Endothelial cell of umbilical vein (primary cell): ENCODE measurements around the gene FOXA1. TPM values are rescaled to one million over a fixed set of nuclear protein-coding genes. Genes with fewer than 3 reads are reported as not detected.

ENCODE experiments used
- BruUV-seq: library from RNA; stranded (reverse); fragments of 400-500 nt; replicated peaks from 2 replicates; lab custom pipeline; 2021; lab: Mats Ljungman, UMichigan
- CTCF ChIA-PET: fragments of 300-600, 350-600 bp; sonication (Branson Sonifier 250); formaldehyde crosslinking; loops from one replicate; lab custom pipeline; 2021; ENCODE audit warnings: antibody characterized with exemption, inconsistent platforms; lab: Charles Lee
- POLR2A ChIA-PET: fragments of 300-600, 350-600 bp; sonication (Branson Sonifier 250); formaldehyde crosslinking; loops from one replicate; lab custom pipeline; 2021; ENCODE audit warnings: antibody characterized with exemption, inconsistent platforms; lab: Charles Lee
- DNase-seq: peaks from one replicate; pipeline ENCODE4 v3.0.0-alpha.2; 2011; ENCODE audit warnings: low read depth, low spot score
- FAIRE-seq: peaks from 2 replicates; lab custom pipeline; 2011; peaks lifted over from hg19 to GRCh38; lab: Jason Lieb, UNC
- H2AFZ ChIP-seq: 2 replicates; pipeline ENCODE4 v1.6.0; 2012; ENCODE audit warnings: low read depth, low read length, control low read depth, inconsistent platforms
- H3K27ac ChIP-seq: 2 replicates; pipeline ENCODE4 v1.5.1; 2011; ENCODE audit warnings: low read depth, mild to moderate bottlenecking, control low read depth, low read length, moderate library complexity; ENCODE audit not compliant: insufficient read depth
- H3K27me3 ChIP-seq, 2 experiments: 2 replicates each; pipeline versions ENCODE4 v1.6.0 to v1.6.1; 2011; ENCODE audit warnings: low read length in 2 of 2, mixed read lengths in 1 of 2; ENCODE audit not compliant: control insufficient read depth in 2 of 2, insufficient read depth in 2 of 2
- H3K36me3 ChIP-seq, 2 experiments: 2 replicates in 1 of 2; 3 replicates in 1 of 2; pipeline ENCODE4 v1.5.1; 2011; ENCODE audit warnings: low read length in 2 of 2, mild to moderate bottlenecking in 1 of 2, moderate library complexity in 1 of 2; ENCODE audit not compliant: control insufficient read depth in 2 of 2, insufficient read depth in 2 of 2; ENCODE audit errors: extremely low read depth in 1 of 2
- H3K4me1 ChIP-seq: 3 replicates; pipeline ENCODE4 v1.5.1; 2011; ENCODE audit warnings: mild to moderate bottlenecking, low read length; ENCODE audit not compliant: control insufficient read depth, insufficient read depth; ENCODE audit errors: extremely low read depth
- H3K4me2 ChIP-seq: 2 replicates; pipeline ENCODE4 v1.6.1; 2011; ENCODE audit warnings: low read length, control low read depth, mixed read lengths; ENCODE audit not compliant: insufficient read depth
- H3K4me3 ChIP-seq, 3 experiments: fragments of 200-600 bp in 1 of 3; sonication (generic), shearing (Covaris generic) in 1 of 3; replicated peaks in 1 of 3; 2 replicates each; pipeline ENCODE4 v1.5.1; 2011 to 2016; ENCODE audit warnings: control low read depth in 3 of 3, low read length in 3 of 3, mild to moderate bottlenecking in 2 of 3, inconsistent platforms in 1 of 3, low read depth in 1 of 3, moderate library complexity in 1 of 3; ENCODE audit not compliant: insufficient read depth in 1 of 3
- H3K79me2 ChIP-seq: 2 replicates; pipeline ENCODE4 v1.6.0; 2012; ENCODE audit warnings: low read length, inconsistent platforms; ENCODE audit not compliant: control insufficient read depth, insufficient read depth
- H3K9ac ChIP-seq: replicated peaks from 2 replicates; pipeline ENCODE3; 2011; ENCODE audit warnings: low read length, control low read depth; ENCODE audit not compliant: insufficient read depth; ENCODE audit errors: extremely low read depth
- H3K9me1 ChIP-seq: replicated peaks from 3 replicates; pipeline ENCODE4 v1.6.0; 2011; ENCODE audit warnings: mild to moderate bottlenecking, low read length; ENCODE audit not compliant: control insufficient read depth, insufficient read depth; ENCODE audit errors: extremely low read depth
- H3K9me3 ChIP-seq: replicated peaks from 2 replicates; pipeline ENCODE4 v1.5.1; 2012; ENCODE audit warnings: low read length, inconsistent platforms; ENCODE audit not compliant: control insufficient read depth, insufficient read depth
- H4K20me1 ChIP-seq: replicated peaks from 2 replicates; pipeline ENCODE3; 2011; ENCODE audit warnings: mild to moderate bottlenecking, low read length; ENCODE audit not compliant: control insufficient read depth, insufficient read depth; ENCODE audit errors: extremely low read depth
- EZH2 ChIP-seq: IDR thresholded peaks from 2 replicates; pipeline ENCODE4 v1.6.1; 2012; ENCODE audit warnings: borderline replicate concordance, low read depth, mild to moderate bottlenecking, moderate library complexity, low read length, inconsistent platforms; ENCODE audit not compliant: severe bottlenecking
- GATA2 ChIP-seq: IDR thresholded peaks from 2 replicates; pipeline ENCODE4 v1.7.0; 2011; ENCODE audit warnings: low read depth, mild to moderate bottlenecking, moderate library complexity, mixed read lengths, low read length; ENCODE audit not compliant: insufficient read length, insufficient read depth
- JUN ChIP-seq: IDR thresholded peaks from 2 replicates; pipeline ENCODE4 v1.6.1; 2011; ENCODE audit warnings: borderline replicate concordance, low read depth; ENCODE audit not compliant: insufficient read length, insufficient read depth
- MAX ChIP-seq: IDR thresholded peaks from 2 replicates; pipeline ENCODE4 v1.6.1; 2011; ENCODE audit not compliant: insufficient read depth, insufficient read length
- MYC ChIP-seq: IDR thresholded peaks from one replicate; pipeline ENCODE4 v1.6.1; 2011; ENCODE audit warnings: mild to moderate bottlenecking, low read depth, low read length
- POLR2A ChIP-seq: IDR thresholded peaks from 2 replicates; pipeline ENCODE4 v1.6.1; 2012; ENCODE audit warnings: low read depth, mild to moderate bottlenecking, control low read depth, low read length
- POLR2AphosphoS5 ChIP-seq: IDR thresholded peaks from 2 replicates; pipeline ENCODE4 v1.6.1; 2012; ENCODE audit warnings: low read depth, mild to moderate bottlenecking, control low read depth, low read length, moderate library complexity; ENCODE audit not compliant: insufficient read depth
- dilution Hi-C: fragments of 300-500 bp; cut with MboI; formaldehyde crosslinking; loops from one replicate; pipeline ENCODE4 v1.15.0; 2019; ENCODE audit warnings: low sequenced_read_pairs; ENCODE audit not compliant: extremely low pct_ligation_motif_present
- intact Hi-C: fragments of 100-400 bp; cut with micrococcal nuclease; formaldehyde crosslinking; loops from one replicate; pipeline ENCODE4 v1.10.0; 2022
- polyA plus RNA-seq, 4 experiments: library from polyadenylated mRNA; depleted of rRNA in 3 of 4; stranded (reverse) in 3 of 4; unstranded in 1 of 4; fragments of >200 nt; gene quantifications; 2 replicates each; pipeline versions ENCODE4 v1.2.1 to v1.2.3, GENCODE V29; 2011 to 2012; ENCODE audit warnings: missing spikeins in 1 of 4
- total RNA-seq: library from RNA; stranded (reverse); gene quantifications from 2 replicates; pipeline ENCODE4 v1.2.3, GENCODE V29; 2021
- TF ChIP-seq, protein P1 (sequence below), 2 donors: IDR thresholded peaks; 1 replicate in 1 of 2; 2 replicates in 1 of 2; pipeline ENCODE4 v1.5.1; 2011; ENCODE audit warnings: low read length in 2 of 2, mild to moderate bottlenecking in 2 of 2, moderate library complexity in 2 of 2, control low read depth in 1 of 2, inconsistent platforms in 1 of 2, low read depth in 1 of 2; ENCODE audit not compliant: insufficient read depth in 1 of 2; ENCODE audit errors: extremely low read depth in 1 of 2

FOXA1 gene
- total and polyA plus RNA-seq, 2 donors (not counting 3 experiments of a cell fraction or from before 2014, with no cell fraction given): 0.06 TPM; not detected in 1

GRCh38 chr14:37545174-37545573, 49.9 kb downstream of the FOXA1 start:
- dilution Hi-C loops (no loop called here), intact Hi-C loops (no loop called here)
- no TSS peak for BruUV-seq
- CTCF ChIA-PET: no interaction called here
- Histone ChIP-seq H3K79me2 (no peaks in the 10 kb centered on the region), H3K4me1 (peaks cover 4% of the 10 kb centered on the region), H3K9me1 (no peaks in the 10 kb centered on the region), H3K4me3 (no peak overlapping the region), H4K20me1 (no peaks in the 10 kb centered on the region), H3K9me3 (no peaks in the 10 kb centered on the region), H3K9ac (no peak overlapping the region), H3K4me2 (no peak overlapping the region), H3K27ac (no peak overlapping the region), H2AFZ (no peak overlapping the region), H3K27me3 (no peaks in the 10 kb centered on the region), H3K36me3 (no peaks in the 10 kb centered on the region)
- POLR2A ChIA-PET: no interaction called here
- TF ChIP-seq POLR2A: no peak
- no peak for DNase-seq
- no peak for FAIRE-seq

GRCh38 chr14:37544407-37544806, 50.6 kb downstream of the FOXA1 start:
- H3K9ac ChIP-seq: no peak overlapping the region
- no peaks in the 10 kb centered on the region for H3K9me1 ChIP-seq
- H3K36me3 ChIP-seq: no peaks in the 10 kb centered on the region
- H3K4me3 ChIP-seq: no peak overlapping the region
- H3K27ac ChIP-seq: no peak overlapping the region
- dilution Hi-C loops: no loop called here
- H2AFZ ChIP-seq: no peak overlapping the region
- H3K27me3 ChIP-seq: no peaks in the 10 kb centered on the region
- DNase-seq (no peak), FAIRE-seq (no peak)
- TF ChIP-seq POLR2AphosphoS5: no peak
- no peak for TF ChIP-seq EZH2
- no peak for TF ChIP-seq GATA2
- no peak for TF ChIP-seq JUN
- no peak for TF ChIP-seq MAX
- TF ChIP-seq POLR2A: no peak
- TF ChIP-seq, protein P1, sequence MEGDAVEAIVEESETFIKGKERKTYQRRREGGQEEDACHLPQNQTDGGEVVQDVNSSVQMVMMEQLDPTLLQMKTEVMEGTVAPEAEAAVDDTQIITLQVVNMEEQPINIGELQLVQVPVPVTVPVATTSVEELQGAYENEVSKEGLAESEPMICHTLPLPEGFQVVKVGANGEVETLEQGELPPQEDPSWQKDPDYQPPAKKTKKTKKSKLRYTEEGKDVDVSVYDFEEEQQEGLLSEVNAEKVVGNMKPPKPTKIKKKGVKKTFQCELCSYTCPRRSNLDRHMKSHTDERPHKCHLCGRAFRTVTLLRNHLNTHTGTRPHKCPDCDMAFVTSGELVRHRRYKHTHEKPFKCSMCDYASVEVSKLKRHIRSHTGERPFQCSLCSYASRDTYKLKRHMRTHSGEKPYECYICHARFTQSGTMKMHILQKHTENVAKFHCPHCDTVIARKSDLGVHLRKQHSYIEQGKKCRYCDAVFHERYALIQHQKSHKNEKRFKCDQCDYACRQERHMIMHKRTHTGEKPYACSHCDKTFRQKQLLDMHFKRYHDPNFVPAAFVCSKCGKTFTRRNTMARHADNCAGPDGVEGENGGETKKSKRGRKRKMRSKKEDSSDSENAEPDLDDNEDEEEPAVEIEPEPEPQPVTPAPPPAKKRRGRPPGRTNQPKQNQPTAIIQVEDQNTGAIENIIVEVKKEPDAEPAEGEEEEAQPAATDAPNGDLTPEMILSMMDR (IDR thresholded peaks at IDR 0.05; ENCODE audit: extremely low read depth in 1 of 2, insufficient read depth in 1 of 2, low read depth in 1 of 2, low read length in 2 of 2): no peak
- no peak for TF ChIP-seq MYC
- BruUV-seq: no TSS peak
- intact Hi-C loops: no loop called here
- no peaks in the 10 kb centered on the region for H3K9me3 ChIP-seq
- H3K4me1 ChIP-seq: peaks cover 4% of the 10 kb centered on the region
- H3K79me2 ChIP-seq: no peaks in the 10 kb centered on the region
- CTCF ChIA-PET: interaction anchor here (1.4 kb wide), 1 partner anchor 9 kb away, joined by 3 read pairs; no protein-coding TSS in a partner anchor
- POLR2A ChIA-PET: no interaction called here
- H4K20me1 ChIP-seq: no peaks in the 10 kb centered on the region
- H3K4me2 ChIP-seq: no peak overlapping the region
